ENCODE results near the gene IPO4.
A peak's percentile ranks its signal among the peaks of the same experiment; 100 is the strongest.

The IPO4 gene

GRCh38 chr14:24187539-24187915, 1.1 kb downstream of the IPO4 start:
- DNase-seq (ENCODE audit: insufficient read length), result no peak
- TF ChIP-seq TAF1 (IDR thresholded peaks at IDR 0.05; ENCODE audit: borderline replicate concordance, low read depth, low read length) (no peak), POLR2A (IDR thresholded peaks at IDR 0.05; ENCODE audit: low read depth, low read length) (no peak), POLR2AphosphoS5 (IDR thresholded peaks at IDR 0.05; ENCODE audit: low read depth, low read length) (no peak)
- FAIRE-seq, result no peak

- TF ChIP-seq POLR2AphosphoS5 (IDR thresholded peaks at IDR 0.05; ENCODE audit: low read depth, low read length) (no peak), POLR2A (IDR thresholded peaks at IDR 0.05; ENCODE audit: low read depth, low read length) (no peak), TAF1 (IDR thresholded peaks at IDR 0.05; ENCODE audit: borderline replicate concordance, low read depth, low read length) (no peak)
- DNase-seq (ENCODE audit: insufficient read length) (no peak), FAIRE-seq (no peak)
These were observed 1.6 kb downstream of the IPO4 start for GRCh38 chr14:24186831-24187538.

- FAIRE-seq (no peak), DNase-seq (ENCODE audit: insufficient read length) (no peak)
- TF ChIP-seq TAF1 (IDR thresholded peaks at IDR 0.05; ENCODE audit: borderline replicate concordance, low read depth, low read length) (no peak), POLR2AphosphoS5 (IDR thresholded peaks at IDR 0.05; ENCODE audit: low read depth, low read length) (no peak), POLR2A (IDR thresholded peaks at IDR 0.05; ENCODE audit: low read depth, low read length) (no peak)
These were observed 2.9 kb downstream of the IPO4 start for GRCh38 chr14:24185741-24186140.

GRCh38 chr14:24185026-24185425, 3.6 kb downstream of the IPO4 start:
- DNase-seq (ENCODE audit: insufficient read length) (no peak), FAIRE-seq (no peak)
- TF ChIP-seq TAF1 (IDR thresholded peaks at IDR 0.05; ENCODE audit: borderline replicate concordance, low read depth, low read length) (no peak), POLR2A (IDR thresholded peaks at IDR 0.05; ENCODE audit: low read depth, low read length) (peak; percentile 37; the same call in 1 of the 2 replicates), POLR2AphosphoS5 (IDR thresholded peaks at IDR 0.05; ENCODE audit: low read depth, low read length) (no peak)

- DNase-seq (ENCODE audit: insufficient read length) (no peak), FAIRE-seq (no peak)
- no peak for TF ChIP-seq TAF1 (IDR thresholded peaks at IDR 0.05; ENCODE audit: borderline replicate concordance, low read depth, low read length)
- no peak for TF ChIP-seq POLR2A (IDR thresholded peaks at IDR 0.05; ENCODE audit: low read depth, low read length)
- TF ChIP-seq POLR2AphosphoS5 (IDR thresholded peaks at IDR 0.05; ENCODE audit: low read depth, low read length), result no peak
These were observed 4.3 kb downstream of the IPO4 start for GRCh38 chr14:24184104-24184970.

GRCh38 chr14:24183014-24183481, 5.6 kb downstream of the IPO4 start:
- FAIRE-seq (no peak), DNase-seq (ENCODE audit: insufficient read length) (no peak)
- TF ChIP-seq POLR2A (IDR thresholded peaks at IDR 0.05; ENCODE audit: low read depth, low read length), result 0 out of 2 replicates have a peak, but pooled peaks have one; percentile 2
- no peak for TF ChIP-seq TAF1 (IDR thresholded peaks at IDR 0.05; ENCODE audit: borderline replicate concordance, low read depth, low read length)
- TF ChIP-seq POLR2AphosphoS5 (IDR thresholded peaks at IDR 0.05; ENCODE audit: low read depth, low read length), result no peak

GRCh38 chr14:24182110-24182882, 6.3 kb downstream of the IPO4 start:
- no peak for TF ChIP-seq TAF1 (IDR thresholded peaks at IDR 0.05; ENCODE audit: borderline replicate concordance, low read depth, low read length)
- TF ChIP-seq POLR2AphosphoS5 (IDR thresholded peaks at IDR 0.05; ENCODE audit: low read depth, low read length), result 0 out of 2 replicates have a peak, but pooled peaks have one; percentile 40
- 0 out of 2 replicates have a peak, but pooled peaks have one; percentile 17 for TF ChIP-seq POLR2A (IDR thresholded peaks at IDR 0.05; ENCODE audit: low read depth, low read length)
- no peak for DNase-seq (ENCODE audit: insufficient read length)
- no peak for FAIRE-seq

- no peak for FAIRE-seq
- no peak for DNase-seq (ENCODE audit: insufficient read length)
- TF ChIP-seq TAF1 (IDR thresholded peaks at IDR 0.05; ENCODE audit: borderline replicate concordance, low read depth, low read length), result no peak
- TF ChIP-seq POLR2A (IDR thresholded peaks at IDR 0.05; ENCODE audit: low read depth, low read length), result peak; percentile 64
- TF ChIP-seq POLR2AphosphoS5 (IDR thresholded peaks at IDR 0.05; ENCODE audit: low read depth, low read length), result peak; percentile 63; the same call in 1 of the 2 replicates
These were observed 7.1 kb downstream of the IPO4 start for GRCh38 chr14:24181371-24182077.

- FAIRE-seq (no peak), DNase-seq (ENCODE audit: insufficient read length) (no peak)
- TF ChIP-seq TAF1 (IDR thresholded peaks at IDR 0.05; ENCODE audit: borderline replicate concordance, low read depth, low read length) (no peak), POLR2AphosphoS5 (IDR thresholded peaks at IDR 0.05; ENCODE audit: low read depth, low read length) (peak; percentile 53), POLR2A (IDR thresholded peaks at IDR 0.05; ENCODE audit: low read depth, low read length) (no peak; the same call in 1 of the 2 replicates)
These were observed 8.4 kb downstream of the IPO4 start for GRCh38 chr14:24179961-24180796.

Measured in GM12892 (cell line).